HEK293 (cell line): ENCODE results near the gene HHIPL1.

Experiments
- CTCF ChIA-PET: fragments of 350-600 bp; formaldehyde crosslinking; extraction: SDS; loops from one replicate; lab custom pipeline; 2021; ENCODE audit warnings: antibody characterized with exemption; lab: Yijun Ruan, JAX
- POLR2A ChIA-PET: fragments of 300-600 bp; formaldehyde crosslinking; extraction: SDS; loops from one replicate; lab custom pipeline; 2020; ENCODE audit warnings: antibody characterized with exemption, inconsistent platforms; lab: Yijun Ruan, JAX
- H3K27ac ChIP-seq: fragments of 200-500 bp; sonication (Bioruptor generic); 2 replicates; pipeline ENCODE4 v1.5.1; 2014; ENCODE audit warnings: low read depth, low read length, control low read depth, inconsistent platforms; ENCODE audit errors: extremely low read depth
- H3K36me3 ChIP-seq, 2 experiments: fragments of 200-500 bp in 1 of 2; sonication (Bioruptor generic) in 1 of 2; 1 replicate in 1 of 2; 2 replicates in 1 of 2; pipeline ENCODE4 v1.5.1; 2014 to 2017; ENCODE audit warnings: inconsistent platforms in 2 of 2, low read length in 2 of 2; ENCODE audit not compliant: control insufficient read depth in 2 of 2, insufficient read depth in 1 of 2
- H3K4me1 ChIP-seq: fragments of 200-500 bp; sonication (Bioruptor generic); 2 replicates; pipeline ENCODE4 v1.5.1; 2014; ENCODE audit warnings: mild to moderate bottlenecking, low read length, inconsistent platforms; ENCODE audit not compliant: control insufficient read depth, insufficient read depth
- H3K4me3 ChIP-seq: 2 replicates; pipeline ENCODE4 v1.5.1; 2011; ENCODE audit warnings: low read depth, mild to moderate bottlenecking, control low read depth, low read length, moderate library complexity
- H3K9me3 ChIP-seq: fragments of 200-500 bp; sonication (Bioruptor generic); 2 replicates; pipeline ENCODE4 v1.5.1; 2014; ENCODE audit warnings: low read depth, low read length, inconsistent platforms; ENCODE audit not compliant: control insufficient read depth, insufficient read depth
- BCL6B ChIP-seq: fragments of 450-650 bp; formaldehyde crosslinking; IDR thresholded peaks from 2 replicates; pipeline ENCODE4 v1.5.1; 2017; ENCODE audit warnings: missing biosample characterization, missing genetic modification characterization
- EGR2 ChIP-seq: fragments of 450-650 bp; formaldehyde crosslinking; IDR thresholded peaks from 2 replicates; pipeline ENCODE4 v1.5.1; 2016; ENCODE audit warnings: low read depth, missing biosample characterization, missing genetic modification characterization
- PRDM6 ChIP-seq: fragments of 450-650 bp; formaldehyde crosslinking; IDR thresholded peaks from 2 replicates; pipeline ENCODE4 v1.5.1; 2017; ENCODE audit warnings: missing biosample characterization, missing genetic modification characterization
- ZBTB8A ChIP-seq: fragments of 450-650 bp; formaldehyde crosslinking; IDR thresholded peaks from 2 replicates; pipeline ENCODE4 v1.5.1; 2016; ENCODE audit warnings: missing biosample characterization, missing genetic modification characterization
- ZFHX2 ChIP-seq: fragments of 450-650 bp; formaldehyde crosslinking; conservative IDR thresholded peaks from 2 replicates; pipeline ENCODE4 v1.5.1; 2016; ENCODE audit warnings: missing biosample characterization, missing genetic modification characterization
- ZFP37 ChIP-seq: fragments of 450-650 bp; formaldehyde crosslinking; IDR thresholded peaks from 2 replicates; pipeline ENCODE4 v1.5.1; 2016; ENCODE audit warnings: missing biosample characterization, missing genetic modification characterization
- ZFP69B ChIP-seq: fragments of 450-650 bp; formaldehyde crosslinking; IDR thresholded peaks from 2 replicates; pipeline ENCODE4 v1.5.1; 2016; ENCODE audit warnings: missing biosample characterization, missing genetic modification characterization
- ZIC2 ChIP-seq: fragments of 450-650 bp; formaldehyde crosslinking; IDR thresholded peaks from 2 replicates; pipeline ENCODE4 v1.5.1; 2016; ENCODE audit warnings: missing biosample characterization, missing genetic modification characterization
- ZNF121 ChIP-seq: fragments of 450-650 bp; formaldehyde crosslinking; IDR thresholded peaks from 2 replicates; pipeline ENCODE4 v1.5.1; 2016; ENCODE audit warnings: missing biosample characterization, missing genetic modification characterization
- ZNF335 ChIP-seq: fragments of 450-650 bp; formaldehyde crosslinking; conservative IDR thresholded peaks from 2 replicates; pipeline ENCODE4 v1.5.1; 2016; ENCODE audit warnings: missing biosample characterization, missing genetic modification characterization
- ZNF404 ChIP-seq: fragments of 450-650 bp; formaldehyde crosslinking; IDR thresholded peaks from 2 replicates; pipeline ENCODE4 v1.5.1; 2017; ENCODE audit warnings: missing biosample characterization, missing genetic modification characterization
- ZNF658 ChIP-seq: fragments of 450-650 bp; formaldehyde crosslinking; IDR thresholded peaks from 2 replicates; pipeline ENCODE4; 2016; ENCODE audit warnings: missing biosample characterization, missing genetic modification characterization
- ZNF785 ChIP-seq: fragments of 450-650 bp; formaldehyde crosslinking; IDR thresholded peaks from 2 replicates; pipeline ENCODE4 v1.5.1; 2016; ENCODE audit warnings: missing biosample characterization, missing genetic modification characterization
- TF ChIP-seq, protein P1 (sequence below): fragments of 450-650 bp; formaldehyde crosslinking; conservative IDR thresholded peaks from 2 replicates; pipeline ENCODE4 v1.5.1; 2016; ENCODE audit warnings: low read depth, missing biosample characterization, missing genetic modification characterization

The HHIPL1 gene

GRCh38 chr14:99727096-99727870, 82.4 kb downstream of the HHIPL1 start (continued):
- no peak for TF ChIP-seq ZNF785 (tag by site-specific recombination)
- no peak for TF ChIP-seq ZNF404
- TF ChIP-seq, protein P1, sequence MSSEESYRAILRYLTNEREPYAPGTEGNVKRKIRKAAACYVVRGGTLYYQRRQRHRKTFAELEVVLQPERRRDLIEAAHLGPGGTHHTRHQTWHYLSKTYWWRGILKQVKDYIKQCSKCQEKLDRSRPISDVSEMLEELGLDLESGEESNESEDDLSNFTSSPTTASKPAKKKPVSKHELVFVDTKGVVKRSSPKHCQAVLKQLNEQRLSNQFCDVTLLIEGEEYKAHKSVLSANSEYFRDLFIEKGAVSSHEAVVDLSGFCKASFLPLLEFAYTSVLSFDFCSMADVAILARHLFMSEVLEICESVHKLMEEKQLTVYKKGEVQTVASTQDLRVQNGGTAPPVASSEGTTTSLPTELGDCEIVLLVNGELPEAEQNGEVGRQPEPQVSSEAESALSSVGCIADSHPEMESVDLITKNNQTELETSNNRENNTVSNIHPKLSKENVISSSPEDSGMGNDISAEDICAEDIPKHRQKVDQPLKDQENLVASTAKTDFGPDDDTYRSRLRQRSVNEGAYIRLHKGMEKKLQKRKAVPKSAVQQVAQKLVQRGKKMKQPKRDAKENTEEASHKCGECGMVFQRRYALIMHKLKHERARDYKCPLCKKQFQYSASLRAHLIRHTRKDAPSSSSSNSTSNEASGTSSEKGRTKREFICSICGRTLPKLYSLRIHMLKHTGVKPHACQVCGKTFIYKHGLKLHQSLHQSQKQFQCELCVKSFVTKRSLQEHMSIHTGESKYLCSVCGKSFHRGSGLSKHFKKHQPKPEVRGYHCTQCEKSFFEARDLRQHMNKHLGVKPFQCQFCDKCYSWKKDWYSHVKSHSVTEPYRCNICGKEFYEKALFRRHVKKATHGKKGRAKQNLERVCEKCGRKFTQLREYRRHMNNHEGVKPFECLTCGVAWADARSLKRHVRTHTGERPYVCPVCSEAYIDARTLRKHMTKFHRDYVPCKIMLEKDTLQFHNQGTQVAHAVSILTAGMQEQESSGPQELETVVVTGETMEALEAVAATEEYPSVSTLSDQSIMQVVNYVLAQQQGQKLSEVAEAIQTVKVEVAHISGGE = no peak

DNA sequence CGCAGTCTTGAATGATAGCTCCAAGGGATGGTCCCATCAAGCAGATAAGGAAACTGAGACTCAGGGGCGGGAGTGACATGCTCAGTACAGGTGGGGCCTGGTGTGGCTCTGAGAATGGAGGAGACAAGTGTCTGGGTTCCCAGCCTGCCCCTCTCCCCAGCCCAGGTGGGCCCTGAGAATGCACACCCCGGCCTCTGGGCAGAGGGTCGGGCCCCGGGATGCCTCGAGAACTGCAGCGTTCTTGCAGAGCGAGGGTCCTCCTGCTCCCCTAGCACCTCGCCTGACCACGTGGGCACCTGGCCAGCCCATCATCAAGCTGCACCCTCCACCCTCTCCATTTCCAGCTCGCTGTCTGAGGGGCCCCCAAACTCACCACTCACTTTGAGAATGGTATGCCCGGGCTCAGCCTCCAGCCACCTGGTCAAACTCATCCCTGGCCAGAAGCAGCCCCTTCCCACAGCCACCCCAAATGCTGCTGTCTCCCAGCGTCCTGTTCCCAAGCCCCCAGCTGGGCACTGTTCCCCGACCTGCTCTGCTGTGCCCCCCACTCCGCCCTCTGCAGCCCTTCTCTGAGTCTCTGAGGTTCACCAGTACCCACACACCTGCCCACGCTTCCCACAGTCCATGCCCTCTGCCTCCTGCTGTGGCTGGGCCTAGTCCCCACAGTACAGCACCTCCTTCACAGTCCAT, 83.4 kb downstream of the HHIPL1 start:
- H3K4me1 ChIP-seq = no peaks in the 10 kb centered on the region
- ChIA-PET CTCF (interaction anchor here (0.6 to 1.5 kb wide), 3 partner anchors 22 to 159 kb away, joined by 3 to 4 read pairs (median 3); no protein-coding TSS in a partner anchor), POLR2A (no interaction called here)
- no peaks in the 10 kb centered on the region for H3K9me3 ChIP-seq
- H3K4me3 ChIP-seq = no peak overlapping the region
- H3K36me3 ChIP-seq = no peaks in the 10 kb centered on the region
- TF ChIP-seq ZIC2 (tag by site-specific recombination) (no peak), ZNF335 (tag by site-specific recombination) (no peak), PRDM6 (tag by site-specific recombination) (no peak), ZNF658 (no peak), EGR2 (tag by site-specific recombination) (peak; percentile 84), ZFHX2 (tag by site-specific recombination) (peak; percentile 83), BCL6B (tag by site-specific recombination) (no peak)
- TF ChIP-seq, all 188 proteins: peak for 2
- H3K27ac ChIP-seq = no peak overlapping the region

- H3K27ac ChIP-seq = no peak overlapping the region
- H3K36me3 ChIP-seq = no peaks in the 10 kb centered on the region
- TF ChIP-seq ZFP69B (tag by site-specific recombination) = no peak
- TF ChIP-seq ZBTB8A (tag by site-specific recombination) = peak; percentile 38; the same call in 1 of the 2 replicates
- TF ChIP-seq ZFP37 (tag by site-specific recombination) = no peak
- TF ChIP-seq ZNF121 (tag by site-specific recombination) = no peak
- no peaks in the 10 kb centered on the region for H3K9me3 ChIP-seq
- POLR2A ChIA-PET = no interaction called here
- H3K4me1 ChIP-seq = no peaks in the 10 kb centered on the region
- no peak overlapping the region for H3K4me3 ChIP-seq
- CTCF ChIA-PET = interaction anchor here (0.7 to 2.3 kb wide), 10 partner anchors 21 to 166 kb away, joined by 3 to 12 read pairs (median 5); no protein-coding TSS in a partner anchor
Observed at GRCh38 chr14:99728981-99729451, 84.1 kb downstream of the HHIPL1 start.
